ENCODE measurements around the gene SEM1. TPM values are rescaled to one million over a fixed set of nuclear protein-coding genes. Genes with fewer than 3 reads are reported as not detected.
"Not testable (repeated sequence)": the region's sequence is repeated elsewhere in the genome, so short reads cannot be mapped to it uniquely, and the experiment has no call there.

SEM1 gene
- total RNA-seq (2014; rRNA removed; shearing (Covaris generic)) = 227 and 267 TPM in 2 replicates
- 207 and 345 TPM in 2 replicates for polyA plus RNA-seq (2015; cell fraction: cytosol; rRNA removed)
- polyA plus RNA-seq (2015; cell fraction: nucleus; rRNA removed) = 55.9 and 66.9 TPM in 2 replicates

GRCh38 chr7:96709381-96710228, at the start of gene SEM1:
TSS of gene SEM1 (minus strand) at chr7:96709846. CDS start at chr7:96709763, 83 bp downstream.
- in situ Hi-C loops (cut with HindIII; ENCODE audit: low pct_unique_long_range_greater_than_20kb, low sequenced_read_pairs) = no loop called here
- DNase-seq (ENCODE audit: low read depth, low spot score) = peak; percentile 92

DNA sequence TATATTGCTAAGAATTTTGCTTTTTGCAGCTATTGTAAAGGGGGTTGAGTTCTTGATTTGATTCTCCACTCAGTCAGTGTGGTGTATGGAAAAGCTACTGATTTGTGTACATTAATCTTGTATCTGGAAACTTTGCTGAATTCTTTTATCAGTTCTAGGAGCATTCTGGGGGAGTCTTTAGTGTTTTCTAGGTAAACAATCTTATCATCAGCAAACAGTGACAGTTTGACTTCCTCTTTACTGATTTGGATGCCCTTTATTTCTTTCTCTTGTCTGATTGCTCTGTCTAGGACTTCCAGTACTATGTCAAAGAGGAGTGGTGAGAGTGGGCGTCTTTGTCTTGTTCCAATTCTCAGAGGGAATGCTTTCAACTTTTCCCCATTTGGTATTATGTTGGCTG, 48.2 kb upstream of the SEM1 start:
- in situ Hi-C loops (cut with HindIII; ENCODE audit: low pct_unique_long_range_greater_than_20kb, low sequenced_read_pairs); DNase-seq (ENCODE audit: low read depth, low spot score): not testable (repeated sequence)

DNA sequence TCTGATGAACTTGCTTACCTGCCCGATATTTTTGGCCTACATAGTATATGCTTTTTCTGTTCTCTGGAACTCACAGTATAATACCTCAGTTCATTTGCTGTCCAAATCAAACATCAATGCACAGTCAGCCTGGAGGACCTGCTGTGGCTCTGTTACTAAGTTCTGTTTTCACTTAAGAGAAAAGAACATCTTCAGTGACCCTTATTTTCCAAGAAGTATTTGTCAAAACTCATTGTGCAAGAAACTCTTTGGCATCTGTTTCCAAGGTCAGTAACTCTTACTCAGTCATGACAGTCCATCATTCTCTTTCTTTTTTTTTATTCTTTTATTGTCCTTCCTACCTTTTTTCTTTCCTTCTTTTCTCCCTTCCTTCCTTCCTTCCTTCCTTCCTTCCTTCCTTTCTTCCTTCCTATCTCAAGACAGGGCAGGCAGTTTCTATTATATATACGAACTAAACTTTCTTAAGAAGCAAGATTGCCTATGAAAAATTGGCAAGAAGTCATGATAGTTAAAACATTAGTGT, 37.8 kb upstream of the SEM1 start:
- no peak for DNase-seq (ENCODE audit: low read depth, low spot score)
- in situ Hi-C loops (cut with HindIII; ENCODE audit: low pct_unique_long_range_greater_than_20kb, low sequenced_read_pairs) = no loop called here

GRCh38 chr7:96740130-96740529, 30.5 kb upstream of the SEM1 start:
- in situ Hi-C loops (cut with HindIII; ENCODE audit: low pct_unique_long_range_greater_than_20kb, low sequenced_read_pairs) = no loop called here
- DNase-seq (ENCODE audit: low read depth, low spot score) = no peak

DNA sequence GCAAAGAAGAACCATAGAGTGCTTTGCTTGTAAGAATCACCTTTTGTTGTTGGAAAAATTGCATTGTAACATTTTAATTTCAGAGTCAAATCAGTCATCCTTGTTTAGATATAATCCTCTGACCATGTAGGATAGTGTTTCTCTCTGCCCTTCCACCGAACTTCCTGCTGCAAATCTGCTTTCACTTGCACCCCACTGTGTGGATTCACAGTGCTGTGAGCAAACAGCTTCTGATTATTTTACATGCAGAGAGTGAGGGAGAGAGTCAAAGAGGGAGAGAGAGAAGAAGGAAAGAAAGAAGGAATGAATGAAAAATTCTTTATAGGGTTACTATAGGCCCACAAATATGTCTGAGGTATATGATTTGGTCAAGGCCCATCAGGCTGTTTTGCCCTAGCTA, 30.0 kb upstream of the SEM1 start:
- in situ Hi-C loops (cut with HindIII; ENCODE audit: low pct_unique_long_range_greater_than_20kb, low sequenced_read_pairs) = no loop called here
- DNase-seq (ENCODE audit: low read depth, low spot score) = no peak

DNA sequence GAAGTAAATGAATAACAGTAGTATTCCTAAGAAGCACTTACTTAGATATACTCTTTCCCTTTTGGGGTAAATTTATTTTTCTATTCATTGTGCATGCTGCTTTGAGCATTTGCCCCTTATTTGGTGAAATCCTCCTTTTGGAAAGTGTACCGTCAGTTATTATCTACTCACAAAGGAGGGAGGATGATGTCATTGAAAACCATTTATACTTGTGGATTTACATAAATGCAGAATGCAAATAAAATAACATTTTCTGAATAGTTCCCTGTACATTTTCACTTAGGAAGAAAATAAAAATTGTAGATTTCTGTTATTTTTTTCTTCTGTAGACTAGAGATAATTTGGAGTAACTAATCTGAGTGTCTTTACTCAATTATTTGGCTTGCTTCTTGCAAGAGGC, 29.5 kb upstream of the SEM1 start:
- in situ Hi-C loops (cut with HindIII; ENCODE audit: low pct_unique_long_range_greater_than_20kb, low sequenced_read_pairs) = no loop called here

GRCh38 chr7:96738705-96739104, 29.1 kb upstream of the SEM1 start:
- no peak for DNase-seq (ENCODE audit: low read depth, low spot score)
- in situ Hi-C loops (cut with HindIII; ENCODE audit: low pct_unique_long_range_greater_than_20kb, low sequenced_read_pairs) = no loop called here

More for the DNA sequence above, 29.5 kb upstream of the SEM1 start:
- no peak for DNase-seq (ENCODE audit: low read depth, low spot score)

DNA sequence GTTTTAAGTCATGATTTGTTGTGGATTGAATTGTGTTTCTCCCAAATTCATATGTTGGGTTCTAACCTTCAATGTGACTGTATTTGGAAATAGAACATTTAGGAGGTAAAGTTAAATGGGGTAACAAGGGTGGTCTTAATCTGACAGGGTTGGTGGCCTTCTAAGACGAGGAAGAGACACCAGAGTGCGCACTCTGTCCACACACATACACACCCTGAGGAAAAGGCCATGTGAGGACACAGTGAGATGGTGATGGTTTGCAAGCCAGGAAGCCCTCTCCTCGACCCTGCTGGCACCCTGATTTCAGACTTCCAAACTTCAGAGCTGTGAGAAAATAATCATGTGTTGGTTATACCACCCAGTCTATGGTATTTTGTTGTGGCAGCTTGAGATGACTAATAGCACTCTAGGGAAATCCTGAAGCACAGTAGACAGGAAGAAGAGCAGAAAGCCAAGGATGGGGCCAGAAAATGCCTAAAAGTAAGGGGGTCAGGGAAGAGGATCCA, 28.0 kb upstream of the SEM1 start:
- DNase-seq (ENCODE audit: low read depth, low spot score) = peak; percentile 33
- in situ Hi-C loops (cut with HindIII; ENCODE audit: low pct_unique_long_range_greater_than_20kb, low sequenced_read_pairs) = no loop called here

DNA sequence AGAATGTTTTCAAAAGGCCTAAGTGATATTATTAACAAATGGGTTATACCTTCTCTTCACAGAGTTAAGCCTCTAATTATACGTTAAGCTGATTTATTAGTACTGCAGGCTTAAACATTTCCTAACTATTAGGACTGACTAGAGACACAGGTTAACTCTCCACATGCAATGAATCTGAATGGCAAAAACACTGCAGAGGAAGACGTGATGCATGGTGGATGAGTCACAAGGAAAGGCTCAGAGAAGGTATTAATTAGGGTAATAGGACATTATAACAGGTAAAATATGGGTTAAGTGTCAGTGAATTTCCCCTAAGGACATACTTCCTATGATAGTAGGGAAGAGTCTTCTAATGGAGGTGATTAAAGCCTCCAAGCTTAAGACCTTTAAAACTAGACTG, 24.7 kb upstream of the SEM1 start:
- no peak for DNase-seq (ENCODE audit: low read depth, low spot score)
- in situ Hi-C loops (cut with HindIII; ENCODE audit: low pct_unique_long_range_greater_than_20kb, low sequenced_read_pairs) = no loop called here

- in situ Hi-C loops (cut with HindIII; ENCODE audit: low pct_unique_long_range_greater_than_20kb, low sequenced_read_pairs) = no loop called here
These were observed 20.2 kb upstream of the SEM1 start for GRCh38 chr7:96729820-96730219.

DNA sequence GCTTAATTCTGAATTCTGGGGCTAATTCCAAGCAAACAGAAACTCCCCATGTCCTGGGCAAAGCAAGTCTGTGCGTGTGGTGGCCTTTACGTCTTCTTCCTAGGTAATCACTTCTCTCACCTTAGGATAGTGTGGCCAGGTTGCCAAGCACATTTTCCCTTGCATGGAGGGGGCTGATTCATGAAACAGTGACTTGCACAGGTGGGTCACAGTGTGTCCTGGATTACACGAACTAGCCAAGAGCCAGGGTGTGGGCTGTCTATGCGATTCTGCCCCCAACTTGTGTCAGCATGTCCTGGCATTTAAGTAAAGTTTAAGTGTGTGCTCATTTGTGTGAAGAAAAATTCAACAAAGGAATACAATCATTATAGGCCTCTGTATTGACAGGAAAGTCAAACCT, 18.5 kb upstream of the SEM1 start:
- in situ Hi-C loops (cut with HindIII; ENCODE audit: low pct_unique_long_range_greater_than_20kb, low sequenced_read_pairs) = no loop called here

More at GRCh38 chr7:96729820-96730219, 20.2 kb upstream of the SEM1 start:
- no peak for DNase-seq (ENCODE audit: low read depth, low spot score)

GRCh38 chr7:96727534-96728088, 18.0 kb upstream of the SEM1 start:
- DNase-seq (ENCODE audit: low read depth, low spot score) = no peak
- in situ Hi-C loops (cut with HindIII; ENCODE audit: low pct_unique_long_range_greater_than_20kb, low sequenced_read_pairs) = no loop called here

More for the DNA sequence above, 18.5 kb upstream of the SEM1 start:
- no peak for DNase-seq (ENCODE audit: low read depth, low spot score)

DNA sequence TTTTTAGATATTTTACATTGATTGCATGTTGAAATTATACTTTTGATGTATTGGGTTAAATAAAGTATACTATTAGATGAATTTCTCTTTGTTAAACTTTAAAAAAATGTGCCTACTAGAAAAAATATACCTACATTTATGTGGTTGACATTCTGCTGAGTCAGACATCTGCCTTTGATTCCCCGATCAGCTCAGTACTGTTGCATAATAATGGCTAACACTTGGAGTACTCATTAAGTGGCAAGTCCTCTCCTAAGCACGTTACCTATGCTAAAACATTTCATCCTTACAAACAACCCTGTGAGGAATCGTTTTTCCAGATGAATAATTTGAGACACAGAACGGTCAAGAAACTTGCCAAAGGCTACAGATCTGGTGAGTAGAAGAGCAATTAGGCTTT, 14.0 kb upstream of the SEM1 start:
- no peak for DNase-seq (ENCODE audit: low read depth, low spot score)
- in situ Hi-C loops (cut with HindIII; ENCODE audit: low pct_unique_long_range_greater_than_20kb, low sequenced_read_pairs) = no loop called here

DNA sequence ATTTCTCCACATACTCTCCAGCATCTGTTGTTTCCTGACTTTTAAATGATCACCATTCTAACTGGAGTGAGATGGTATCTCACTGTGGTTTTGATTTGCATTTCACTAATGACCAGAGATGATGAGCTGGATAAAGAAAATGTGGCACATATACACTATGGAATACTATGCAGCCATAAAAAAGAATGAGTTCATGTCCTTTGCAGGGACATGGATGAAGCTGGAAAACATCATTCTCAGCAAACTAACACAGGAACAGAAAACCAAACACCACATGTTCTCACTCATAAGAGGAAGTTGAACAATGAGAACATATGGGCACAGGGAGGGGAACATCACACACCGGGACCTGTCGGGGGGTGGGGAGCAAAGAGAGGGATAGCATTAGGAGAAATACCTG, 13.3 kb upstream of the SEM1 start:
- in situ Hi-C loops (cut with HindIII; ENCODE audit: low pct_unique_long_range_greater_than_20kb, low sequenced_read_pairs); DNase-seq (ENCODE audit: low read depth, low spot score): not testable (repeated sequence)

GRCh38 chr7:96720843-96721242, 11.2 kb upstream of the SEM1 start:
- in situ Hi-C loops (cut with HindIII; ENCODE audit: low pct_unique_long_range_greater_than_20kb, low sequenced_read_pairs) = no loop called here
- DNase-seq (ENCODE audit: low read depth, low spot score) = no peak

DNA sequence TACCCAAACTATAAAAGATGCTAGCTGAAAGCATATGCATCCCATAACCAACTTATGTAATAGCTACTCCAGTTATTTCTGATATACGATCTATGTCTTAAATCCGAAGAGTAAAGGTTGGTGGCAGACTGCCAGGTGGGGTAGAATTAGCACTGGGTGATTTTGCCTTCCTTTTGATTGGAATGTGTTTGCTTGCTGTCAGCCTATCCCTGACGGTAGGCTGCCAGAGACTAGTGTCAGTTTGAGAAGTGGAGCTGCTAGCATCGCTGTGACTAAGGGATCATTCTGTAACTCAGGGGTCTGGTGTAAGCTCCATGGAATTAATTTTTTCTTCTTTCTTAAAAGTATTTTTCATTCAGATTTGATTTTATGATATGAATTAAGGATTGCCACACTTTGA, 9.5 kb upstream of the SEM1 start:
- no peak for DNase-seq (ENCODE audit: low read depth, low spot score)
- in situ Hi-C loops (cut with HindIII; ENCODE audit: low pct_unique_long_range_greater_than_20kb, low sequenced_read_pairs) = no loop called here

GRCh38 chr7:96718107-96719003, 8.7 kb upstream of the SEM1 start:
- in situ Hi-C loops (cut with HindIII; ENCODE audit: low pct_unique_long_range_greater_than_20kb, low sequenced_read_pairs) = no loop called here

DNA sequence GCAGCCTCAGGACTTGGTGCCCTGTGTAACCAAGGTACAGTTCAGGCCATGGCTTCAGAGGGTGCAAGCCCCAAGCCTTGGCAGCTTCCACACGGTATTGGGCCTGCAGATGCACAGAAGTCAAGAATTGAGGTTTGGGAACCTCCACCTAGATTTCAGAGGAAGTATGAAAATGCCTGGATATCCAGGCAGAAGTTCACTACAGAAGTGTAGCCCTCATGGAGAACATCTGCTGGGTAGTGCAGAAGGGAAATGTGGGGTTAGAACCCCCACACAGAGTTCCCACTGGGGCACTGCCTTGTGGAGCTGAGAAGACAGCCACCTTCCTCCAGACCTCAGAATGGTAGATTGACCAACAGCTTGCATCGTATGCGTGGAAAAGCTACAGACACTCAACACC, 3.4 kb upstream of the SEM1 start:
- no peak for DNase-seq (ENCODE audit: low read depth, low spot score)
- in situ Hi-C loops (cut with HindIII; ENCODE audit: low pct_unique_long_range_greater_than_20kb, low sequenced_read_pairs) = no loop called here

More at GRCh38 chr7:96718107-96719003, 8.7 kb upstream of the SEM1 start:
- no peak for DNase-seq (ENCODE audit: low read depth, low spot score)
